Measurements from ENCODE around the gene FHIP1A.
"Not testable (repeated sequence)": the region's sequence is repeated elsewhere in the genome, so short reads cannot be mapped to it uniquely, and the experiment has no call there.

The FHIP1A gene

GRCh38 chr4:151408630-151409469 lies at the start of gene FHIP1A:
Gene FHIP1A (plus strand): TSS chr4:151409176. CDS start chr4:151566260, 157,084 bp downstream.
- peak; percentile 84 for DNase-seq

GRCh38 chr4:151359576-151359975 lies 49.4 kb upstream of the FHIP1A start:
- no peak for DNase-seq

- no peak for DNase-seq
Measured at GRCh38 chr4:151361126-151361525, 47.9 kb upstream of the FHIP1A start.

- DNase-seq, result no peak
Measured at GRCh38 chr4:151361966-151362365, 47.0 kb upstream of the FHIP1A start.

- peak; percentile 52 for DNase-seq
Measured at GRCh38 chr4:151362404-151363164, 46.4 kb upstream of the FHIP1A start.

- no peak for DNase-seq
Measured at GRCh38 chr4:151376540-151376939, 32.4 kb upstream of the FHIP1A start.

- DNase-seq, result no peak
Measured at GRCh38 chr4:151389311-151389710, 19.7 kb upstream of the FHIP1A start.

- DNase-seq, result not testable (repeated sequence)
Measured at GRCh38 chr4:151389799-151390198, 19.2 kb upstream of the FHIP1A start.

GRCh38 chr4:151395873-151396272 lies 13.1 kb upstream of the FHIP1A start:
- no peak for DNase-seq

- DNase-seq, result no peak
Measured at GRCh38 chr4:151400343-151400742, 8.6 kb upstream of the FHIP1A start.

- DNase-seq, result no peak
Measured at GRCh38 chr4:151401739-151402138, 7.2 kb upstream of the FHIP1A start.

GRCh38 chr4:151402145-151402865 lies 6.7 kb upstream of the FHIP1A start:
- DNase-seq, result no peak

- DNase-seq, result no peak
Measured at GRCh38 chr4:151403656-151404055, 5.3 kb upstream of the FHIP1A start.

- DNase-seq, result not testable (repeated sequence)
Measured at GRCh38 chr4:151404802-151405201, 4.2 kb upstream of the FHIP1A start.

GRCh38 chr4:151407018-151407417 lies 2.0 kb upstream of the FHIP1A start:
- DNase-seq, result no peak

- DNase-seq, result peak; percentile 33
Measured at GRCh38 chr4:151407466-151408379, 1.3 kb upstream of the FHIP1A start.

GRCh38 chr4:151408380-151408629 lies 671 bp upstream of the FHIP1A start:
- no peak for DNase-seq

- peak; percentile 64 for DNase-seq
Measured at GRCh38 chr4:151409470-151410313, 716 bp downstream of the FHIP1A start.

GRCh38 chr4:151415978-151416377 lies 7.0 kb downstream of the FHIP1A start:
- DNase-seq, result no peak

GRCh38 chr4:151417164-151417571 lies 8.2 kb downstream of the FHIP1A start:
- DNase-seq, result no peak

- DNase-seq, result no peak
Measured at GRCh38 chr4:151417766-151418376, 8.9 kb downstream of the FHIP1A start.
